PC-9 (cell line): ENCODE results near the gene CMTM2. TPM values are rescaled to one million over a fixed set of nuclear protein-coding genes. Genes with fewer than 3 reads are reported as not detected.

Experiments
- BruUV-seq: library from RNA; stranded (reverse); fragments of 400-500 nt; replicated peaks from 2 replicates; lab custom pipeline; 2021; lab: Mats Ljungman, UMichigan
- CTCF ChIA-PET: fragments of 300-600 bp; sonication (Branson Sonifier 250); formaldehyde crosslinking; loops from one replicate; lab custom pipeline; 2022; ENCODE audit warnings: antibody characterized with exemption; lab: Charles Lee
- POLR2A ChIA-PET: fragments of 300-600 bp; sonication (Branson Sonifier 250); formaldehyde crosslinking; loops from one replicate; lab custom pipeline; 2022; ENCODE audit warnings: antibody characterized with exemption; ENCODE audit not compliant: unreplicated experiment; lab: Charles Lee
- DNase-seq, 2 experiments: peaks; one replicate each; pipeline versions ENCODE4 v3.0.0 to v3.0.0-alpha.2; 2015 to 2022; ENCODE audit warnings: mixed read lengths in 1 of 2
- H2AFZ ChIP-seq: fragments of 200-600 bp; sonication (generic); 2 replicates; pipeline ENCODE4 v1.8.1; 2017; ENCODE audit warnings: antibody characterized with exemption
- H3F3A ChIP-seq: fragments of 200-600 bp; sonication (generic); 2 replicates; pipeline ENCODE4 v1.8.1; 2017; ENCODE audit warnings: antibody characterized with exemption, mild to moderate bottlenecking, low read depth; ENCODE audit not compliant: insufficient read depth
- H3K27ac ChIP-seq: fragments of 200-600 bp; sonication (generic); 2 replicates; pipeline ENCODE4 v1.6.1; 2016; ENCODE audit warnings: mixed run types
- H3K27me3 ChIP-seq: fragments of 200-600 bp; sonication (generic); 2 replicates; pipeline ENCODE4 v1.6.1; 2016; ENCODE audit warnings: low read depth, mixed run types; ENCODE audit not compliant: insufficient read depth
- H3K36me3 ChIP-seq: fragments of 200-600 bp; sonication (generic); 2 replicates; pipeline ENCODE4 v1.6.1; 2016; ENCODE audit warnings: low read depth, mixed run types
- H3K4me1 ChIP-seq: fragments of 200-600 bp; sonication (generic); replicated peaks from 2 replicates; pipeline ENCODE4 v1.6.1; 2016; ENCODE audit warnings: mixed run types; ENCODE audit not compliant: insufficient read depth
- H3K4me2 ChIP-seq: fragments of 200-600 bp; sonication (generic); 2 replicates; pipeline ENCODE4 v1.6.1; 2017; ENCODE audit warnings: mixed run types
- H3K4me3 ChIP-seq: fragments of 200-600 bp; sonication (generic); 2 replicates; pipeline ENCODE4 v1.6.1; 2016; ENCODE audit warnings: mixed run types
- H3K79me2 ChIP-seq: fragments of 200-600 bp; sonication (generic); 2 replicates; pipeline ENCODE4 v1.6.1; 2017; ENCODE audit warnings: low read depth, mixed run types
- H3K9me2 ChIP-seq: fragments of 200-600 bp; sonication (generic); 2 replicates; pipeline ENCODE4 v1.8.1; 2017; ENCODE audit warnings: mild to moderate bottlenecking; ENCODE audit not compliant: insufficient read depth
- H3K9me3 ChIP-seq: fragments of 200-600 bp; sonication (generic); 2 replicates; pipeline ENCODE4 v1.8.1; 2016; ENCODE audit warnings: low read depth; ENCODE audit not compliant: insufficient read depth
- H4K20me1 ChIP-seq: fragments of 200-600 bp; sonication (generic); 2 replicates; pipeline ENCODE4 v1.8.1; 2017; ENCODE audit not compliant: insufficient read depth
- CTCF ChIP-seq: fragments of 200-600 bp; sonication (generic); conservative IDR thresholded peaks from 2 replicates; pipeline ENCODE4 v1.6.1; 2017; ENCODE audit warnings: mixed run types, antibody characterized with exemption, mild to moderate bottlenecking, moderate library complexity
- EZH2 ChIP-seq: fragments of 200-600 bp; sonication (generic); IDR thresholded peaks from 2 replicates; pipeline ENCODE4 v1.8.0; 2017; ENCODE audit warnings: antibody characterized with exemption, low read depth
- intact Hi-C: fragments of 100-400 bp; cut with micrococcal nuclease; formaldehyde crosslinking; loops from one replicate; pipeline ENCODE4 v1.10.0; 2022; ENCODE audit not compliant: unreplicated experiment
- total RNA-seq: library from RNA; stranded (reverse); gene quantifications from 2 replicates; pipeline ENCODE4 v1.2.3, GENCODE V29; 2021

CMTM2 gene
- total RNA-seq, 1 experiment from 2014 or later = not detected

- H3K79me2 ChIP-seq = no peaks in the 10 kb centered on the region
- no peak overlapping the region for H3K27ac ChIP-seq
- peaks cover 12% of the 10 kb centered on the region; the same call in 1 of the 2 replicates for H3F3A ChIP-seq
- H3K4me3 ChIP-seq = no peak overlapping the region
- DNase-seq = no peak
- H3K27me3 ChIP-seq = no peaks in the 10 kb centered on the region
- no peaks in the 10 kb centered on the region for H3K9me3 ChIP-seq
- no TSS peak for BruUV-seq
- CTCF ChIA-PET = no interaction called here
- peak overlapping the region; percentile 51; the same call in 1 of the 2 replicates for H3K4me2 ChIP-seq
- no peaks in the 10 kb centered on the region for H3K9me2 ChIP-seq
- intact Hi-C loops = loop anchor here (5.0 kb wide), 1 partner anchor 174 kb away; no protein-coding TSS in a partner anchor
- TF ChIP-seq CTCF (no peak), EZH2 (no peak)
- H3K4me1 ChIP-seq = peaks cover 22% of the 10 kb centered on the region
- H4K20me1 ChIP-seq = no peaks in the 10 kb centered on the region
- H2AFZ ChIP-seq = no peak overlapping the region
- H3K36me3 ChIP-seq = no peaks in the 10 kb centered on the region
- POLR2A ChIA-PET = interaction anchor here (0.5 to 0.6 kb wide), 3 partner anchors 73 to 173 kb away, joined by 3 to 6 read pairs (median 4); no protein-coding TSS in a partner anchor
These were observed 2.1 kb downstream of the CMTM2 start for GRCh38 chr16:66581246-66581952.

DNA sequence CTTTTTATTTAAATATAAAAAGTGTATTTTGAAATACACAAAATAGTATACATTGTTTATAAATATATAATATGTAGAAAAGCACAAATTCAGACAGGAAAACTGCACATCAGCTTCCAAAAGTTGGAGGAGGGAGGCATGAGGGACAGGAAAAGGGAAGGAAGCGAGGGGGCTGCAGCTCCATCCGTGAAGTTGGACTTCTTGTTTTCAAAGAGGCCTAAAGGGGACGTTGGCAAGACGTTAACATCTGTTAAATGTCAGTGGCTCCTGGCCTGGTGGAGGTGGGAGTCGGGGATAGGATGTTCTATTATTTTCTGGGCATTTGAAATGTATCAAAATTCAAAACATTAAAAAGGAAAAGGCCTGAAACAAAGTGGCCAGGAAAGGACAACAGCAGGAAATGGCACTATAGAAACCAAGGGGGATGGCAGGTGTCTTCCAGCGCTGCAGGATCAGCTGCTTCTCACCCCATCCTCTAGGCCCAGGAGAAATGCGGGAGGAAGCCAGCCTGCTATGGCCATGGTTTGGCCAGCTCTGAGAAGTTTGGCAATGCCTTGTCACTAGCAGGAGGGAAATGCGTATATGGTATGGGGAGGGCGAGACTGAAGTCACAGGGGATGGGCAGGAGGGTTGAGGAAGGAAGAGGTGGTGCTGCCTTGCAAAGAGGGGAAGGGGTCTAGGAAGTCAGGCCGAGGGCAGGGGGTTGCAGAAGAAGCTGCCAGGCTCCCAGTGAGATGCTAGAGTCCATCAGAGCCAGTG, 6.4 kb downstream of the CMTM2 start:
- ChIA-PET POLR2A (interaction anchor here (0.6 kb wide), 1 partner anchor 164 kb away, joined by 3 read pairs; no protein-coding TSS in a partner anchor), CTCF (no interaction called here)
- no peak overlapping the region for H2AFZ ChIP-seq
- no peaks in the 10 kb centered on the region for H4K20me1 ChIP-seq
- TF ChIP-seq CTCF = no peak
- TF ChIP-seq EZH2 = no peak
- H3K79me2 ChIP-seq = no peaks in the 10 kb centered on the region
- H3K4me1 ChIP-seq = peaks cover 14% of the 10 kb centered on the region
- no TSS peak for BruUV-seq
- intact Hi-C loops = loop anchor here (5.0 kb wide), 1 partner anchor 98 kb away; no protein-coding TSS in a partner anchor
- H3K4me3 ChIP-seq = no peak overlapping the region
- no peak overlapping the region for H3K27ac ChIP-seq
- no peaks in the 10 kb centered on the region for H3K27me3 ChIP-seq
- no peaks in the 10 kb centered on the region for H3K9me3 ChIP-seq
- H3K9me2 ChIP-seq = no peaks in the 10 kb centered on the region
- no peak overlapping the region for H3K4me2 ChIP-seq
- H3F3A ChIP-seq = peaks cover 7% of the 10 kb centered on the region; the same call in 1 of the 2 replicates
- no peaks in the 10 kb centered on the region for H3K36me3 ChIP-seq
- DNase-seq = no peak

- no peaks in the 10 kb centered on the region for H3K36me3 ChIP-seq
- no peaks in the 10 kb centered on the region for H3K4me1 ChIP-seq
- no peaks in the 10 kb centered on the region for H3K27me3 ChIP-seq
- CTCF ChIA-PET = no interaction called here
- no peak overlapping the region for H3K4me3 ChIP-seq
- no TSS peak for BruUV-seq
- no peaks in the 10 kb centered on the region for H3K9me3 ChIP-seq
- intact Hi-C loops = loop anchor here (5.0 kb wide), 1 partner anchor 101 kb away; no protein-coding TSS in a partner anchor
- POLR2A ChIA-PET = no interaction called here
- H2AFZ ChIP-seq = no peak overlapping the region
- no peaks in the 10 kb centered on the region for H4K20me1 ChIP-seq
- H3K27ac ChIP-seq = no peak overlapping the region
- DNase-seq = no peak
- TF ChIP-seq CTCF (no peak), EZH2 (no peak)
- H3K9me2 ChIP-seq = no peaks in the 10 kb centered on the region
- H3F3A ChIP-seq = no peaks in the 10 kb centered on the region
- H3K4me2 ChIP-seq = no peak overlapping the region
- H3K79me2 ChIP-seq = no peaks in the 10 kb centered on the region
These were observed 8.8 kb downstream of the CMTM2 start for GRCh38 chr16:66587881-66588600.
